GM12878 (cell line): ENCODE results near the gene PDZK1IP1. TPM values are rescaled to one million over a fixed set of nuclear protein-coding genes. Genes with fewer than 3 reads are reported as not detected.
"Not testable (repeated sequence)": the region's sequence is repeated elsewhere in the genome, so short reads cannot be mapped to it uniquely, and the experiment has no call there.

Source experiments
- ATAC-seq: fragments of 200-7000 bp; cut with Tn5 transposase; 3 replicates; pipeline ENCODE4 v1.9.1; 2020; ENCODE audit warnings: mild to moderate bottlenecking, moderate library complexity
- BruUV-seq: library from RNA; stranded (reverse); fragments of 400-500 nt; replicated peaks from 2 replicates; lab custom pipeline; 2021; lab: Mats Ljungman, UMichigan
- CTCF ChIA-PET: fragments of 300-600 bp; sonication (Branson Sonifier 250); formaldehyde crosslinking; extraction: SDS; loops from one replicate; lab custom pipeline; 2021; ENCODE audit warnings: inconsistent platforms; lab: Yijun Ruan, JAX
- POLR2A ChIA-PET: fragments of 350-600 bp; formaldehyde crosslinking; extraction: SDS; loops from one replicate; lab custom pipeline; 2021; ENCODE audit warnings: inconsistent platforms; lab: Charles Lee
- RAD21 ChIA-PET: fragments of 300-600 bp; sonication (Branson Sonifier 250); formaldehyde crosslinking; loops from one replicate; lab custom pipeline; 2023; ENCODE audit warnings: antibody characterized with exemption; ENCODE audit not compliant: unreplicated experiment; lab: Charles Lee
- SMC1A ChIA-PET: fragments of 300-600 bp; sonication (Branson Sonifier 250); formaldehyde crosslinking; loops from one replicate; lab custom pipeline; 2023; ENCODE audit not compliant: unreplicated experiment, uncharacterized antibody; lab: Charles Lee
- DNase-seq: peaks from one replicate; pipeline ENCODE4 v3.0.0-alpha.2; 2011; ENCODE audit warnings: low read depth, low spot score
- FAIRE-seq: peaks from 3 replicates; lab custom pipeline; 2011; peaks lifted over from hg19 to GRCh38; lab: Jason Lieb, UNC
- H2AFZ ChIP-seq: 2 replicates; pipeline ENCODE4 v1.6.0; 2011; ENCODE audit warnings: low read depth, low read length, control low read depth; ENCODE audit not compliant: control insufficient read depth
- H3K27ac ChIP-seq: 2 replicates; pipeline ENCODE4 v1.5.1; 2011; ENCODE audit warnings: control low read depth; ENCODE audit not compliant: control insufficient read depth, insufficient read depth
- H3K27me3 ChIP-seq, 2 experiments: replicated peaks in 1 of 2; 2 replicates each; pipeline versions ENCODE4 v1.6.0 to v1.6.1; 2011; ENCODE audit warnings: low read length in 1 of 2; ENCODE audit not compliant: control insufficient read depth in 2 of 2, insufficient read depth in 2 of 2
- H3K36me3 ChIP-seq, 2 experiments: 2 replicates each; pipeline ENCODE4 v1.5.1; 2011; ENCODE audit warnings: low read length in 1 of 2; ENCODE audit not compliant: control insufficient read depth in 2 of 2, insufficient read depth in 2 of 2
- H3K4me1 ChIP-seq: 2 replicates; pipeline ENCODE4 v1.6.1; 2011; ENCODE audit warnings: mild to moderate bottlenecking, low read length, moderate library complexity, mixed read lengths; ENCODE audit not compliant: control insufficient read depth, insufficient read depth
- H3K4me2 ChIP-seq: 2 replicates; pipeline ENCODE4 v1.6.0; 2011; ENCODE audit warnings: control low read depth; ENCODE audit not compliant: control insufficient read depth, insufficient read depth
- H3K4me3 ChIP-seq: fragments of 200-600 bp; sonication (generic); 2 replicates; pipeline ENCODE4 v1.5.1; 2016
- H3K79me2 ChIP-seq: 2 replicates; pipeline ENCODE4 v1.6.0; 2011; ENCODE audit warnings: low read length; ENCODE audit not compliant: control insufficient read depth, insufficient read depth
- H3K9ac ChIP-seq: 2 replicates; pipeline ENCODE4 v1.8.0; 2011; ENCODE audit warnings: low read length, control low read depth, mixed read lengths; ENCODE audit not compliant: control insufficient read depth, insufficient read depth
- H3K9me3 ChIP-seq: replicated peaks from 3 replicates; pipeline ENCODE4 v1.5.1; 2011; ENCODE audit warnings: mild to moderate bottlenecking, low read length; ENCODE audit not compliant: control insufficient read depth, insufficient read depth
- H4K20me1 ChIP-seq: 2 replicates; pipeline ENCODE4 v1.6.0; 2011; ENCODE audit not compliant: control insufficient read depth, insufficient read depth
- MAX ChIP-seq: IDR thresholded peaks from 2 replicates; pipeline ENCODE4 v1.6.1; 2012; ENCODE audit warnings: low read depth, low read length, improper control_type of control experiment
- MYB ChIP-seq: fragments of 150-350 bp; IDR thresholded peaks from 2 replicates; pipeline ENCODE4 v1.6.1; 2014; ENCODE audit warnings: mild to moderate bottlenecking, low read depth, low read length, borderline replicate concordance
- RAD51 ChIP-seq: fragments of 450-650 bp; IDR thresholded peaks from 2 replicates; pipeline ENCODE4 v1.6.1; 2016; ENCODE audit warnings: moderate library complexity, mild to moderate bottlenecking, inconsistent platforms
- WGBS: methylation state at CpG from one replicate; pipeline ENCODE4 v1.1.6; 2016; ENCODE audit warnings: low lambda C conversion rate; ENCODE audit not compliant: insufficient replicate concordance, insufficient coverage; ENCODE audit errors: missing lambda C conversion rate; 5-methylcytosine and 5-hydroxymethylcytosine counted together
- in situ Hi-C: fragments of 300-500 bp; cut with MboI; formaldehyde crosslinking; loops from 9 replicates; pipeline ENCODE4 v1.14.3; 2018; ENCODE audit warnings: mixed read lengths
- intact Hi-C: fragments of 100-400 bp; cut with micrococcal nuclease; formaldehyde crosslinking; loops from one replicate; pipeline ENCODE4 v1.14.2; 2022; ENCODE audit not compliant: unreplicated experiment
- polyA plus RNA-seq, 11 experiments: library from polyadenylated mRNA; depleted of rRNA in 4 of 11; unstranded in 6 of 11; stranded (reverse) in 5 of 11; fragments of >200 nt; fragmentation: Nextera tagmentation in 4 of 11; fragmentation: Illumina TruSeq in 1 of 11; extraction: Ambion mirVana in 4 of 11; extraction: Trizol in 1 of 11; gene quantifications; 1 replicate in 1 of 11; 2 replicates in 10 of 11; pipeline versions ENCODE4 v1.2.1 to v1.2.3, GENCODE V29; 2011 to 2016; ENCODE audit warnings: inconsistent platforms in 2 of 11, missing spikeins in 2 of 11, low read depth in 1 of 11
- total RNA-seq, 4 experiments: library from RNA; depleted of rRNA in 3 of 4; stranded (reverse); fragments of >200 nt in 3 of 4; fragmentation: Illumina TruSeq in 1 of 4; extraction: Trizol in 1 of 4; gene quantifications; 2 replicates each; pipeline versions ENCODE4 v1.2.1 to v1.2.3, GENCODE V29; 2013 to 2021

The PDZK1IP1 gene
- total and polyA plus RNA-seq, 10 of the 15 experiments (the other 5 are each of a cell fraction or from before 2014, with no cell fraction given): not detected

- H3K27ac ChIP-seq, H3K79me2 ChIP-seq, POLR2A ChIA-PET, H3K4me1 ChIP-seq, H2AFZ ChIP-seq, BruUV-seq, CTCF ChIA-PET, H3K9me3 ChIP-seq, H3K27me3 ChIP-seq, SMC1A ChIA-PET, DNase-seq, H3K9ac ChIP-seq, H3K4me3 ChIP-seq, H3K36me3 ChIP-seq, RAD21 ChIA-PET, ATAC-seq, H3K4me2 ChIP-seq, H4K20me1 ChIP-seq, intact Hi-C loops, in situ Hi-C loops, FAIRE-seq: not testable (repeated sequence)
- WGBS: 9% methylated on average over 9 of the region's 9 CpGs
Observed at GRCh38 chr1:47149162-47149561, 40.7 kb downstream of the PDZK1IP1 start.

GRCh38 chr1:47147047-47147785 is 42.6 kb downstream of the PDZK1IP1 start:
- Histone ChIP-seq H3K4me1 (no peaks in the 10 kb centered on the region), H3K27ac (no peak overlapping the region), H3K4me3 (no peak overlapping the region), H3K36me3 (no peaks in the 10 kb centered on the region), H3K9me3 (no peaks in the 10 kb centered on the region), H3K4me2 (no peak overlapping the region), H3K79me2 (no peaks in the 10 kb centered on the region), H4K20me1 (no peaks in the 10 kb centered on the region), H3K27me3 (no peaks in the 10 kb centered on the region), H2AFZ (no peak overlapping the region), H3K9ac (no peak overlapping the region)
- no TSS peak for BruUV-seq
- in situ Hi-C loops: no loop called here
- SMC1A ChIA-PET: no interaction called here
- FAIRE-seq (no peak), ATAC-seq (no peak), DNase-seq (no peak)
- RAD21 ChIA-PET: interaction anchor here (0.8 kb wide), 1 partner anchor 32 kb away, joined by 3 read pairs; no protein-coding TSS in a partner anchor
- CTCF ChIA-PET: interaction anchor here (1.1 kb wide), 1 partner anchor 30 kb away, joined by 3 read pairs; no protein-coding TSS in a partner anchor
- intact Hi-C loops: no loop called here
- no peak for TF ChIP-seq RAD51
- TF ChIP-seq MYB: no peak
- no peak for TF ChIP-seq MAX
- 23% methylated on average over 6 of the region's 6 CpGs for WGBS
- POLR2A ChIA-PET: no interaction called here

GRCh38 chr1:47146495-47146894 is 43.3 kb downstream of the PDZK1IP1 start:
- intact Hi-C loops, H3K4me3 ChIP-seq, H3K9me3 ChIP-seq, H3K9ac ChIP-seq, H3K36me3 ChIP-seq, RAD21 ChIA-PET, H3K4me2 ChIP-seq, DNase-seq, ATAC-seq, H3K4me1 ChIP-seq, H4K20me1 ChIP-seq, in situ Hi-C loops, H2AFZ ChIP-seq, BruUV-seq, H3K79me2 ChIP-seq, H3K27me3 ChIP-seq, SMC1A ChIA-PET, POLR2A ChIA-PET, FAIRE-seq, H3K27ac ChIP-seq: not testable (repeated sequence)
- WGBS: 0% methylated on average over 1 of the region's 1 CpG
- CTCF ChIA-PET: interaction anchor here (1.1 kb wide), 1 partner anchor 31 kb away, joined by 3 read pairs; no protein-coding TSS in a partner anchor
